HG02884 (cell line): ENCODE data around the gene GNG4.
"Not testable (repeated sequence)": the region's sequence is repeated elsewhere in the genome, so short reads cannot be mapped to it uniquely, and the experiment has no call there.

Experiments used
- ATAC-seq: cut with Tn5 transposase; IDR thresholded peaks from one replicate; pipeline ENCODE4 v1.9.1; 2021; ENCODE audit warnings: mild to moderate bottlenecking, moderate library complexity; ENCODE audit not compliant: unreplicated experiment

Gene GNG4

DNA sequence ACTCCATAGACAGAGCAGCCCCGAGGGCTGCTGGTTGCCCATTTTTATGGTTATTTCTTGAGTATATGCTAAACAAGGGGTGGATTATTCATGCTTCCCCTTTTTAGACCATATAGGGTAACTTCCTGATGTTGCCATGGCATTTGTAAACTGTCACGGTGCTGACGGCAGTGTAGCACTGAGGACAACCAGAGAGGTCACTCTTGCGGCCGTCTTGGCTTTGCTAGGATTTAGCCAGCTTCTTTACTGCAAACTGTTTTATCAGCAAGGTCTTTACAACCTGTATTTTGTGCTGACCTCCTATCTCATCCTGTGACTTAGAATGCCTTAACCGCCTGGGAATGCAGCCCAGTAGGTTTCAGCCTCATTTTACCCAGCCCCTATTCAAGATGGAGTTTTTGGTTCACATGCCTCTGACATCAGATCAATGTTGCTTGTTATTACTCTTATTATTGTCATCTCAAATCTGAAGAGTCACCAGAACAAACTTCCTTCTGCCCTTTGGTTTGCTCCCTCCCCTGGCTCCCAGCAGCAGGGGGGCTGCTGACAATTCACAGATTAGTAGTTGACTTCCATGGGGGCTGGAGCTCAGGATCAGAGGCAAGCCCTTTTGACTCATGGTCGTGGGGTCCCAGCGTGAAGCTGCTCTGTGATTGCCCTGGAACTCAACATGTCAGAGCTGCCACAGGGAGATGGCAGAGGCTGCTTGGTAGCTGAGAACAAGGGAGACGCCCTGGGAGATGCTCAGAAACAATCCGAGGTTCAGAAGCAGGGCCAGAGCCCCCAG is 103.0 kb downstream of the GNG4 start:
- ATAC-seq: not testable (repeated sequence)

DNA sequence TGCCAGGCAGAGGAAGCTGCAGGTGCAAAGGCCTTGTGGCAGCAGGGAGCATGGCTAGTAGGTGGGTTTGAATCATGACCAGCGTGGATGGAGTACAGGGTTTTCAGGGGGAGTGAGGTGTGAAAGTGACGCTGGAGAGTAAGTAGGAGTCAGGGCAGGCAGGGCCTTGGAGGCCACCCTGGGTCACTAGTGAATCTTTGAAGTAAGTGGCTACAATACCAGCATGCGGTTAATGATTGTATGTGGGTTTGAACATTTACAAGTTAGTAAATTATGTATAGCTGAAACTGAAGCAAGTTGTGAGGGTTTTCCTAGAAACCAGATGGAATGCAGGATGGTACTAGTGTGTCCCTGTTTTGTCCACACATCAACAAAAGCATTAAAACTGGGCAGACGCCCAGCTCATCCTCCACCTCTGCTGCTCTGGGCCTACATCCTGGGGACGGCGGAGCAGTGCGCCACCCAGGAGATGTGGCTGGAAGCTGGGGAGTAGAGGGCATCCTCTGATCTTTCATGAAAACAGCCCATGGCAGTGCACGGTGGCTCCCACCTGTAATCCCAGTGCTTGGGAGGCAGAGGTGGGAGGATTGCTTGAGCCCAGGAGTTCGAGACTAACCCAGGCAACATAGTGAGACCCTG is 104.2 kb downstream of the GNG4 start:
- ATAC-seq: no peak

GRCh38 chr1:235542845-235543244 is 106.7 kb downstream of the GNG4 start:
- not testable (repeated sequence) for ATAC-seq

GRCh38 chr1:235533476-235534168 is 116.0 kb downstream of the GNG4 start:
- no peak for ATAC-seq

DNA sequence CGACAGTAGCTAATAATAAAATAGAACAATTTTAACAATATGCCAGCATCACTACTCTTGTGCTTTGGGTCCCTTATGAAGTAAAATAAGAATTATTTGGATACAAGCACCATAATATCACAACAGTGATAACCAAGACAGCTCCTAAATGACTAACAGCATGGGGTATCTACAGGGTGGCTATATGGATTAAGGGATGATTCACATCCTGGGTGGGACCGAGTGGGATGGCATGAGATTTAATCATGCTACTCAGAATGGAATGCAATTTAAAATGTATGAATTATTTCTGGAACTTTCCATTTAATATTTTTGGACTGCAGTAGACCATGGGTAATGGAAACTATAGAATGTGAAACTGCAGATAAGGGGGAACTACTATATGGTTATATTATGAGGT is 117.2 kb downstream of the GNG4 start:
- ATAC-seq: no peak

GRCh38 chr1:235527196-235527814 is 122.3 kb downstream of the GNG4 start:
- ATAC-seq: no peak

GRCh38 chr1:235525314-235525713 is 124.3 kb downstream of the GNG4 start:
- no peak for ATAC-seq

- ATAC-seq: no peak
Observed at GRCh38 chr1:235516862-235517446, 132.6 kb downstream of the GNG4 start.

GRCh38 chr1:235515844-235516512 is 133.6 kb downstream of the GNG4 start:
- no peak for ATAC-seq

DNA sequence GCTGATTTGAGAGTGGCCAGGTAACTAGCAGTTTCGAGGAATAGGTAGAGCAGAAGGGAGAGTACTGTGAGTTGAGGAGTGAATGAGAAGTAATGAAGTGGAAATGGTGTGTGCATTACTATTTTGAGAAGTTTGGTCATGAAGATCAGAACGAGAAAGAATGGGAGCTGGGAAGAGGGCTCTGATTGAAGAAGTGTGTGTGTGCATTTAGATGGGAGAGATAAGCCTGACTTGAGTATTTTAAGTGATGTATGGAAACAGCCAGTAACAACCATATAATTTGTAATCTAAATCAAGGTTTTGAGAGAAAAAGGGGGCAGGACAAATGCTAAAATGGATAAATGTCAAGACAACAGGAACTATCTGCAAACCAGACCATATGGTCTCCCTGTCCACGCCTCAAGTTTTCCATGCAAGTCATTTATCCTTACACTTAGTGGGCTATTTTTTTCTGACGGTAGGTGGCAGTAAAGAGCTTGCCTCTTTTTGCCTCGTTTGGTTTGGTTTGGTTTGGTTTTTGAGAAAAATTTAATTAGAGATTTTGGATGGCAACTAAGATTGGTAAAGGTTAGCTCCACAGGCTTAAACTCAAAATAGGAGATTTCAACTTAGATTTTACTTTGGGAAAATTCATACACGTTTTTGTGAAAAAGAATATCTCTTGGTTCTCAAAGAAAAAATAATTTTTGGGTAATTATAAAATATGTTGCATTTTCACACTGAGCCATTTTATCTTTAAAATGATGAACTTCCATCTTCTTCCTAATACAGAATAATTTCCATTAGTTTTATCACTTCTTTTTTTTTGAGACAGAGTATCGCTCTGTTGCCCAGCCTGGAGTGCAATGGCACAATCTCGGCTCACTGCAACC is 135.9 kb downstream of the GNG4 start:
- ATAC-seq: no peak

- ATAC-seq: no peak
Observed at GRCh38 chr1:235511470-235512240, 137.9 kb downstream of the GNG4 start.

DNA sequence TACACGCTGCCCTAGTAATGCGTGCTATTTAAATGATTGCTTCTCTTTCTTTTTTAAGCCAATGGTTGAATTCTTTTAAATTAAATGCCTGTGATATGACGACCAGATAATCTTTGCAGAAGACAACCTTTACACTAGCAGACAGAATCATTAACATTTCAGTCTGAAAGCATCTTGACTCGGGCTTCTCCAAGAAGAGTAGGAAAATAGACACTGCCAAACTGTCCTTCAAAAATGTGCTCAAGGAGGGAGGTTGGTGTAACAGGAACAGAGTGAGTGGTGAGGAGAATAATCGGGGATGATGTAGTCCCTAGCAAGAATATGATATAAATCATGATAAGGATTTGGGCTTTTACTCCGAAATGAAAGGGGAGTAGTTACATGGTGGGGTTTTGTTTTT is 138.8 kb downstream of the GNG4 start:
- ATAC-seq: no peak

GRCh38 chr1:235507623-235508022 is 142.0 kb downstream of the GNG4 start:
- no peak for ATAC-seq

DNA sequence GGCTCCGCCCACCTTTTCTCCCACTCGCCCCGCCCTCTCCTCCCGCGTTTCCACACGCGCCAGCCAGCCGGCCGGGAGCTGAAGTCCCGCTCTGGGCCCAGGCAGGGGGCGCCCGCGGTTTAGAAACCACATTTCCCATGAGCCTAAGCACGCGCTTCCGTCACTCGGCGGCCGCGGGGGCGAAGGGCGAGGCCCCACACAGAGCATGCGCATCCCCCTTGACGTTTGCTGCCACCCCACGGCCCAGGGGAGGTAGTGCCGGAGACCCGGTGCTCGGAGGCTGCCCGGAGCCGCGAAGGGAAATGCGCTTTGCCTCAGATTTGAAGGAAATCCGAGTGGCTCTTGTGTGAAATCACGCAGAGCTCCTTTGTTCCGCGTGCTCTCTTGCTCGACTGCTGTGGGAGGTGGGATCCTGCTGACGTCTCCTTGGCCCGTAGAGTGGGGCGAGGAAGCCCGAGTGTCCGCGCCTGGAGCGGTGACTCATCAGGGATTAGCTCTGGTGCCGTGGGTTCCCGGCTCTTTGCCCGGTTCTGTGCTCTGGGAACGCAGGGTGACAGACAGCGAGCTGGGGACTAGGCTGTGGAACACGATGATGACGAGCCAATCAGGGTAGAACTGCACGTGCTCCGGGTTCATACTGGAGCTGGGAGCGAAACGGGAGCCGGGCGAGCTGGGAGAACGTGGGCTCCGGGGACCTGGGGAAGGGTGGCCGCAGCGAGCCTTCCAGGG is 144.9 kb downstream of the GNG4 start:
- peak; percentile 71 for ATAC-seq

GRCh38 chr1:235504122-235504493 is 145.5 kb downstream of the GNG4 start, which contains the start of gene B3GALNT2:
TSS of gene B3GALNT2 (minus strand) at chr1:235504452. CDS start at chr1:235504252, 200 bp downstream.
- ATAC-seq: peak; percentile 33

DNA sequence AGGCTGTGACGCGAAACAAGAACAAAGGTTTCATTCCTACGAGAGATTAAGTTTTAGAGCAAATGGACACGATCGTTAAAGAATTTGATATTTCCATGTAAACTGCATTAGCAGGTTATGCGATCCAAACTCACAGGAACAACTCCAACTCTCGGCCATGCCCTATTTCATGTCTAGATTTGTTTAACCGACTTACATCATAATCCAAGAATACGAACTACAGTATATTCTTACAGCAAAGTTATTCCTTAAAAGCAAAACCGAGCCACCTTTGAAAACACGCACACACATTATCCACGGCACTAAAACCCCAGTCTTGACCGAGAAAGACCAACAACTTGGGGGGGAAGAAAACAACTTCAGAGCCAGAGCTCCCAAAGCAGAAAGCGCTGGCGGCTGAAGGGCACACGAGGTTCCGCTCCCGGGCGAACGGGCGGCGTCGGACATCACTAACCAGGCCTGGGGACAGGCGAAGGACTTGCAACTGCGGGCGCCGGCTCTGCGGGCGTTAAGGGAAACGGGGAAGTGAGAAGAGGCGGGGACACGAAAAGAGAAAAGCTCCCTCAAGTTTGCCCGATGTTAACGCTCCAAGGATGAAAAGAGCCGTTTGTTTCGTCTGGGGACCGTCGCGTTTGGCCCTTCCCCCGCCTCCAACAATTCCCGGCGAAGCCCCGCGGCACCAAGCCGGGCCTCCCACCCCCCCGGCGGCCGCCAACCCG is 146.0 kb downstream of the GNG4 start:
- ATAC-seq: no peak

DNA sequence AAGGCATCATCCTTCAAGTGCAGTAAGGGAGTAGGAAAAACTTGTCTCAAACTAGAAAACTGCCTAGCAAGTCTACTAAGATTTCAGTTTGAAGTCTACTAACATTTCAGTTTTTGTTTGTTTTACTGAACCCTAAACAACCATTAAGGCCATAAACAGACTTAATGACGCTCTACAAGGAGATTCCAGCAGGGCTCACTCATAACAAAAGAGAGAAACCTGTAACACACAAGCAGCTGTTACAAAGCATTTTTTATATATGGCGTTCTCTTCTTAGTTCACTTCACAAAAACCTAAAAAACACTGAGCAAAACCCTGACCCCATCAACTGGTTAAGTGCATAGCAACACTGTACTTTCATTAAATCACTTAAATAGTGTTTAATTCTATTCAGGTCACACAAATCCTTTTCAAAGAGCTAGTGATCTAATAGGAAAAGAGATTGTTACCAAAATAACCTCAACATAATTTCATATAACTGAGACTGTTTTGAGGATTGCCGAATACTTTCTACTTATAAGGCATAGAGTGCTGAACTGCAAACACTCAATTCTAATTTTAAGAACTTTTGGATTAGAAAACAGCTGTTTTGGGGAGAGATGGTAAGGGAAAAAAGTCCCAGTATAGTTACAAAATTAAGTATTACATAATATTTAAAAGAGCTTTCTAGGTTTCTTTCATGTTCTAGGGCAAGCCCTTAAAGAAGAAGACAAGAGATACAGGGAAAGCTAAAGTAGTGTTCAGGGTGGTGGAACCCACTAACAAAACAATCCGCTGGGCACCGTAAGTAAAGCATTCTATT is 146.8 kb downstream of the GNG4 start:
- no peak for ATAC-seq
